Measurements from ENCODE around the gene NFE2. TPM values are rescaled to one million over a fixed set of nuclear protein-coding genes. Genes with fewer than 3 reads are reported as not detected.
A peak's percentile ranks its signal among the peaks of the same experiment; 100 is the strongest.

The NFE2 gene
- polyA plus RNA-seq, 4 donors: 0.07 to 0.30 TPM; not detected in 2

- DNase-seq (no peak), FAIRE-seq (no peak)
- H3K27me3 ChIP-seq (ENCODE audit: control insufficient read depth in 3 of 3, insufficient read depth in 3 of 3, low read length in 3 of 3): peaks cover 0 to 16% (median 12%) of the 10 kb centered on the region in 3 donors
- H3K36me3 ChIP-seq (ENCODE audit: control insufficient read depth in 3 of 3, insufficient read depth in 2 of 3, low read depth in 1 of 3, low read length in 3 of 3): no peaks in the 10 kb centered on the region
- 19 to 58% (median 53%) methylated on average over 1 of the region's 1 CpG for WGBS, 3 donors
- no peak overlapping the region for H3K27ac ChIP-seq (ENCODE audit: low read depth in 1 of 3, low read length in 2 of 3)
- no peaks in the 10 kb centered on the region for H3K9me3 ChIP-seq (ENCODE audit: control insufficient read depth in 2 of 2, insufficient read depth in 1 of 2, low read depth in 1 of 2, low read length in 1 of 2)
- peaks cover 0 to 21% (median 7%) of the 10 kb centered on the region in 3 donors for H3K4me1 ChIP-seq (ENCODE audit: control insufficient read depth in 3 of 3, insufficient read depth in 2 of 3, low read depth in 1 of 3, low read length in 2 of 3)
- no peak overlapping the region for H3K4me3 ChIP-seq (ENCODE audit: low read depth in 1 of 3, low read length in 3 of 3)
Measured at GRCh38 chr12:54301428-54302048, 723 bp upstream of the NFE2 start.

- FAIRE-seq (no peak), DNase-seq (no peak)
- 32 to 56% (median 37%) methylated on average over 3 of the region's 3 CpGs for WGBS, 3 donors
- Histone ChIP-seq H3K4me3 (ENCODE audit: low read depth in 1 of 3, low read length in 3 of 3) (no peak overlapping the region), H3K27me3 (ENCODE audit: control insufficient read depth in 3 of 3, insufficient read depth in 3 of 3, low read length in 3 of 3) (peaks cover 0 to 16% (median 12%) of the 10 kb centered on the region in 3 donors), H3K4me1 (ENCODE audit: control insufficient read depth in 3 of 3, insufficient read depth in 2 of 3, low read depth in 1 of 3, low read length in 2 of 3) (peaks cover 0 to 30% (median 7%) of the 10 kb centered on the region in 3 donors), H3K9me3 (ENCODE audit: control insufficient read depth in 2 of 2, insufficient read depth in 1 of 2, low read depth in 1 of 2, low read length in 1 of 2) (no peaks in the 10 kb centered on the region), H3K36me3 (ENCODE audit: control insufficient read depth in 3 of 3, insufficient read depth in 2 of 3, low read depth in 1 of 3, low read length in 3 of 3) (no peaks in the 10 kb centered on the region), H3K27ac (ENCODE audit: low read depth in 1 of 3, low read length in 2 of 3) (no peak overlapping the region)
Measured at GRCh38 chr12:54300225-54300731, 537 bp downstream of the NFE2 start.

GRCh38 chr12:54299515-54300224, 1.1 kb downstream of the NFE2 start:
- no peak overlapping the region for H3K27ac ChIP-seq (ENCODE audit: low read depth in 1 of 3, low read length in 2 of 3)
- peaks cover 0 to 30% (median 7%) of the 10 kb centered on the region in 3 donors for H3K4me1 ChIP-seq (ENCODE audit: control insufficient read depth in 3 of 3, insufficient read depth in 2 of 3, low read depth in 1 of 3, low read length in 2 of 3)
- no peaks in the 10 kb centered on the region for H3K36me3 ChIP-seq (ENCODE audit: control insufficient read depth in 3 of 3, insufficient read depth in 2 of 3, low read depth in 1 of 3, low read length in 3 of 3)
- DNase-seq (no peak), FAIRE-seq (no peak)
- 64 to 85% (median 65%) methylated on average over 8 of the region's 8 CpGs for WGBS, 3 donors
- no peak overlapping the region for H3K4me3 ChIP-seq (ENCODE audit: low read depth in 1 of 3, low read length in 3 of 3)
- H3K9me3 ChIP-seq (ENCODE audit: control insufficient read depth in 2 of 2, insufficient read depth in 1 of 2, low read depth in 1 of 2, low read length in 1 of 2): no peaks in the 10 kb centered on the region
- H3K27me3 ChIP-seq (ENCODE audit: control insufficient read depth in 3 of 3, insufficient read depth in 3 of 3, low read length in 3 of 3): peaks cover 0 to 16% (median 12%) of the 10 kb centered on the region in 3 donors

GRCh38 chr12:54298904-54299303, 1.9 kb downstream of the NFE2 start:
- Histone ChIP-seq H3K27me3 (ENCODE audit: control insufficient read depth in 3 of 3, insufficient read depth in 3 of 3, low read length in 3 of 3) (peaks cover 0 to 12% (median 12%) of the 10 kb centered on the region in 3 donors), H3K9me3 (ENCODE audit: control insufficient read depth in 2 of 2, insufficient read depth in 1 of 2, low read depth in 1 of 2, low read length in 1 of 2) (no peaks in the 10 kb centered on the region), H3K4me3 (ENCODE audit: low read depth in 1 of 3, low read length in 3 of 3) (no peak overlapping the region), H3K36me3 (ENCODE audit: control insufficient read depth in 3 of 3, insufficient read depth in 2 of 3, low read depth in 1 of 3, low read length in 3 of 3) (no peaks in the 10 kb centered on the region), H3K4me1 (ENCODE audit: control insufficient read depth in 3 of 3, insufficient read depth in 2 of 3, low read depth in 1 of 3, low read length in 2 of 3) (peaks cover 0 to 30% (median under 1%) of the 10 kb centered on the region in 3 donors), H3K27ac (ENCODE audit: low read depth in 1 of 3, low read length in 2 of 3) (no peak overlapping the region)
- DNase-seq (no peak), FAIRE-seq (no peak)
- WGBS, 3 donors: 88 to 92% (median 90%) methylated on average over 5 of the region's 5 CpGs

- Histone ChIP-seq H3K4me3 (ENCODE audit: low read depth in 1 of 3, low read length in 3 of 3) (no peak overlapping the region), H3K4me1 (ENCODE audit: control insufficient read depth in 3 of 3, insufficient read depth in 2 of 3, low read depth in 1 of 3, low read length in 2 of 3) (peaks cover 0 to 28% (median 0%) of the 10 kb centered on the region in 3 donors), H3K27me3 (ENCODE audit: control insufficient read depth in 3 of 3, insufficient read depth in 3 of 3, low read length in 3 of 3) (peaks cover 0 to 12% (median 8%) of the 10 kb centered on the region in 3 donors), H3K36me3 (ENCODE audit: control insufficient read depth in 3 of 3, insufficient read depth in 2 of 3, low read depth in 1 of 3, low read length in 3 of 3) (peaks cover 0 to 4% (median 0%) of the 10 kb centered on the region in 3 donors), H3K9me3 (ENCODE audit: control insufficient read depth in 2 of 2, insufficient read depth in 1 of 2, low read depth in 1 of 2, low read length in 1 of 2) (no peaks in the 10 kb centered on the region), H3K27ac (ENCODE audit: low read depth in 1 of 3, low read length in 2 of 3) (no peak overlapping the region)
- WGBS, 3 donors: 79 to 94% (median 81%) methylated on average over 5 of the region's 5 CpGs
- DNase-seq: no peak
- FAIRE-seq: no peak
Measured at GRCh38 chr12:54296393-54297099, 4.3 kb downstream of the NFE2 start.

GRCh38 chr12:54294953-54295566, 5.8 kb downstream of the NFE2 start:
- peaks cover 0 to 21% (median 0%) of the 10 kb centered on the region in 3 donors for H3K4me1 ChIP-seq (ENCODE audit: control insufficient read depth in 3 of 3, insufficient read depth in 2 of 3, low read depth in 1 of 3, low read length in 2 of 3)
- WGBS, 3 donors: 82 to 89% (median 87%) methylated on average over 7 to 9 of the region's 9 CpGs
- FAIRE-seq (no peak), DNase-seq (no peak)
- H3K4me3 ChIP-seq (ENCODE audit: low read depth in 1 of 3, low read length in 3 of 3): no peak overlapping the region
- peaks cover 0 to 4% (median 0%) of the 10 kb centered on the region in 3 donors for H3K36me3 ChIP-seq (ENCODE audit: control insufficient read depth in 3 of 3, insufficient read depth in 2 of 3, low read depth in 1 of 3, low read length in 3 of 3)
- peaks cover 0 to 6% (median 3%) of the 10 kb centered on the region in 3 donors for H3K27me3 ChIP-seq (ENCODE audit: control insufficient read depth in 3 of 3, insufficient read depth in 3 of 3, low read length in 3 of 3)
- peak overlapping the region in 1 of 3 donors; percentile 19 for H3K27ac ChIP-seq (ENCODE audit: low read depth in 1 of 3, low read length in 2 of 3)
- H3K9me3 ChIP-seq (ENCODE audit: control insufficient read depth in 2 of 2, insufficient read depth in 1 of 2, low read depth in 1 of 2, low read length in 1 of 2): no peaks in the 10 kb centered on the region

GRCh38 chr12:54294152-54294952, 6.5 kb downstream of the NFE2 start:
- H3K4me3 ChIP-seq (ENCODE audit: low read depth in 1 of 3, low read length in 3 of 3): no peak overlapping the region
- DNase-seq (peak; percentile 77 to 80), FAIRE-seq (no peak)
- peaks cover 0 to 21% (median 0%) of the 10 kb centered on the region in 3 donors for H3K4me1 ChIP-seq (ENCODE audit: control insufficient read depth in 3 of 3, insufficient read depth in 2 of 3, low read depth in 1 of 3, low read length in 2 of 3)
- H3K27me3 ChIP-seq (ENCODE audit: control insufficient read depth in 3 of 3, insufficient read depth in 3 of 3, low read length in 3 of 3): peaks cover 0 to 4% (median 0%) of the 10 kb centered on the region in 3 donors
- WGBS, 3 donors: 35 to 57% (median 39%) methylated on average over 9 of the region's 9 CpGs
- peaks cover 0 to 6% (median 0%) of the 10 kb centered on the region in 3 donors for H3K36me3 ChIP-seq (ENCODE audit: control insufficient read depth in 3 of 3, insufficient read depth in 2 of 3, low read depth in 1 of 3, low read length in 3 of 3)
- H3K27ac ChIP-seq (ENCODE audit: low read depth in 1 of 3, low read length in 2 of 3): no peak overlapping the region
- no peaks in the 10 kb centered on the region for H3K9me3 ChIP-seq (ENCODE audit: control insufficient read depth in 2 of 2, insufficient read depth in 1 of 2, low read depth in 1 of 2, low read length in 1 of 2)

All from small intestine (tissue), 7 donors.